ENCODE results near the gene GNGT1.

Gene GNGT1

DNA sequence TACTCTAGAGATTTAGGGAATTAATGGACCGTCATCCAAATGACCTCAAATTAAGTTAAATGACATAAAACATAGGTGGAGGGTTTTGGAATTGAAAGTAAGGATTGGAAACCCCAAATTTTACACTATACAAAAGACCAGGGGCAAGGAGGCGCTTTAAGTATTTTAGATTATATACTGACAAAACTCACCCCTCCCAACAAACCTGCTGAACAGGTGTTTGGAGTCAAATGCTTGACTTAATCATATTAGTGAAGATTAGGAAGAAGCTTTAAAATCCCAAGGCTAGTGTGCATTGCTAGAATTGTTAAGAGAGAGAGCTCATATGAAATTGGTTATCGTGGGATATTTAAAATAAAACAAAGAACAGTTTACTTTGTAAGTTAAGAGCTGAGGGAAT lies at the start of gene GNGT1:
GNGT1 (plus strand) TSS at position 301 of the 400 bp plus-strand sequence. CDS start 180 bp downstream, outside the sequence.
- no peak for DNase-seq

- DNase-seq = no peak
These were observed 47.5 kb upstream of the GNGT1 start for GRCh38 chr7:93858857-93859256.

DNA sequence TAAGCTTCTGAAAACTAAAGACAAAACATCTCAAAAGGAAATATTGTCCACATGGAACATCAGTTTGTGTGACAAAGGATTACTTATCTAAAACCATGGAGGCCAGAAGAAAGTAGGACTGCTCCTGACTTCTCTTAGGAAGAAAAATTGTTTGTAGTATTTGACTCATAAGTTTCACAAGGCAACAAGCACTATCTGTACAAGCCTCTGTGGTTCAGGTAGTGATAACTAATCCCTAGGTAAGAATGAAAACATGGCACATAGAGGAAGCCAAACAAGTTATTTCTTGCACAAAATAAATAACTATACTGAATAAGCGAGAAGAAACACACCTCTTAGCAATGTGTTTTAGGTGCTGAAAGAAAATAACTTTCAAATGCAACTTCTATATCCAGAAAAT lies 46.1 kb upstream of the GNGT1 start:
- DNase-seq = no peak

- DNase-seq = no peak
These were observed 44.9 kb upstream of the GNGT1 start for GRCh38 chr7:93861325-93861949.

GRCh38 chr7:93862651-93863050 lies 43.7 kb upstream of the GNGT1 start:
- DNase-seq = no peak

GRCh38 chr7:93866886-93867285 lies 39.5 kb upstream of the GNGT1 start:
- DNase-seq = no peak

- no peak for DNase-seq
These were observed 32.3 kb upstream of the GNGT1 start for GRCh38 chr7:93873998-93874574.

DNA sequence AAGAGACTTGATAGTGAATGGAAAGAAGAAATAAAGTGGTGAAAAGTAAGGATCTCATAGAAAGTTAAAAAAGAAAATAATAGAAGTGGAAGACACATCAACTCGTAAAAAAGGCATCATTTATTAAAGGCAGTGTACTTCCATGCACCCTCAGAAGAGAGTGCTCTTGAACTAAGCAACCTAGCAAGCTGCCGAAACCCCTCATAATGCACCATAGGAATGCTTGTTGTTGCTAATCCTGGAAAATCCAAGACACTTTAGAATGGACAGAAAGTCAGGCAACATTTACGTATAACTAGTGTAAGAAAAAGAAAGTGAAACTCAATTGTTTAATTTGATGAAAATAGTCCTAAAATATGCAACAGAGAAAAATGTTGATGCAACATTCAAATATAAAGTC lies 28.6 kb upstream of the GNGT1 start:
- no peak for DNase-seq

DNA sequence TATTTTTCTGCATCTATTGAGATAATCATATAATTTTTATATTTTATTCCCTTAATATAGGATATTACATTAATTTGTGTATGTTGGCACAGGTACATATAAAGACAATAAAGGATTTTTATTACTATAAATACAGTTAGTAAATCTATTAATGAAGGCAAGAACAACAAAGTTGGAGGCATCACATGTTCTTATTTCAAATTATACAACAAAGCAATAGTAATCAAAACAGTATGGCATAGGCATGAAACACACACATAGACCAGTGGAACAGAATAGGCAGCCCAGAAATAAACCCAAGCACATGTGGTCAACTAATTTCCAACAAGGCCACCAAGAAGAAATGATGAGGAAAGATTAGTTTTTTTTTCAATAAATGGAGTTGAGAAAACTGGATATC lies 27.0 kb upstream of the GNGT1 start:
- DNase-seq = no peak

- DNase-seq = no peak
These were observed 23.9 kb upstream of the GNGT1 start for GRCh38 chr7:93882468-93882867.

DNA sequence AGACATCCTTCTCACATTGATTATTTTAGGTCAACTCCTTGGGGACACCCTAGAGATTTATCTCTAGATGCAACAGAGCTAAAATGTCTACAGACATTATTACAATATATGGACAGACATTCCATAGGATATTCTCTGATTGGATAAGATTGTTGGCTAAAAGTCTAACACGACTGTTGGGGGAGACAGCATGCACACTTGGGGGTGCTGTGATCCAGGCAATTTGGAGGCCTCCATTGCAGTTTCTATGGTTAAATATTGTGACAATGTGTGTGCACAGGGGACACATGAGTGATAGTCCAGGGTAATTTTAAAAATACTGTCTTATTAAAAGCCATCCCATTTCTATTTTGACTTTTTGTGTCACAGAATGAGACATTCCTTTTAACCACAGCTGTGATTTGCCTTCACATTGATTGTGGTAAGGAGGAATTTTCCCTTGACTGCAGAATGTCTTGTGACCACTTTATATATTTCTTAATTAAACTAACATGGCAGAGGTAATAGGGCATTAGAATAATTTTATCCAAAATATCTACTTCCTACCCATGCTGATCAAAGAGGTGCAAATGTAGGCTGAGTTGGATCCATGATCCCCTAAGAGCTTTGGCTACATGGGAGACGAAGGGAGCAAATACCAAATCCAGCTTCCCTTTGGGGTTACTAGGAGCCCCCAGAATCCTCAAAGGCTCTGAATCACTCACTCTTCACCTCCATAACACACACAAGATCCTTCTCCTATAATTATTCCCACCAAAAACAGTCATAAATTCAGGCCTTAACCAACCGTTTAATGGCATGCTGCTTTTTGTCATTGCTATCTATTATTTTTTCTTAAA lies 23.1 kb upstream of the GNGT1 start:
- DNase-seq = no peak

- no peak for DNase-seq
These were observed 22.4 kb upstream of the GNGT1 start for GRCh38 chr7:93883917-93884345.

DNA sequence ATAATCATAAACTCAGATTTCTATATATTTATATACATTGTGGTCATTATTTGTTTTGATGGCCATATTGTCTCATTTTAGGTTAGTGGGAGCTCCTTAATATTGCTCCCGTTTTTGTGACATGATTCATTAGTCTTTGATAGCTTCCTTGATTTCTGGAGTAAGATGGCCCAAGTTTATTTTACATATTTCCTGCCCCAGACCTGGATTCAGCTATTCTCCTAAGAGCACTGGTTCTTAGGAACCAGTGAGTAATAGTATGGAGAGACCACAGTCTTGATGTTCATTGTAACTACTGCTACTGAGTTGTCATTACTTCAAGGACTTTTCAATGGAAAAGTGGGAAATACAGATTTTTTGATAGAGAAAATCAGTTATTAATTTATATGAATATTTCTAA lies 21.8 kb upstream of the GNGT1 start:
- DNase-seq = no peak

- no peak for DNase-seq
These were observed 17.1 kb upstream of the GNGT1 start for GRCh38 chr7:93889261-93889660.

- DNase-seq = no peak
These were observed 16.3 kb upstream of the GNGT1 start for GRCh38 chr7:93890041-93890463.

- no peak for DNase-seq
These were observed 15.8 kb upstream of the GNGT1 start, which contains the start of gene TFPI2 for GRCh38 chr7:93890464-93891068. Gene TFPI2, minus strand, starts transcription at chr7:93890753. Its CDS starts 75 bp downstream, at chr7:93890678.

DNA sequence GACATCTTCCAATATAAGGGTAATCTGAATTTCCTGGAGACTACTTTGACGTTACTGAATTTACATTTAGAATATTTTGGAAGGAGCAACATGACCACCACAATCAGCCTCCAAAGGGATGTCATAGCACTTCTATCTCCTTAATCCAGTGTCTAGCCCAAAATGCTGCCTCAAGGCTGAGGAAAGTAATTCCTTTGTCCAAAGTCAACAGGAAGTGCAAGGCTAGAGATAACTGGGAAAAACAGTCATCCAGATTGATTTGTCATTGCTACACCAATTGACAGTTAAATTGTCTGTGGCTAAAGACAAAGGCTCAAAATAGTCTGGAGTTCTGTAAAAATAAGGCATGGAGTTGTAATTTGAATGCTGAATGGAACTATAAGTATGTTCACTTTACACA lies 11.9 kb upstream of the GNGT1 start:
- DNase-seq = no peak

DNA sequence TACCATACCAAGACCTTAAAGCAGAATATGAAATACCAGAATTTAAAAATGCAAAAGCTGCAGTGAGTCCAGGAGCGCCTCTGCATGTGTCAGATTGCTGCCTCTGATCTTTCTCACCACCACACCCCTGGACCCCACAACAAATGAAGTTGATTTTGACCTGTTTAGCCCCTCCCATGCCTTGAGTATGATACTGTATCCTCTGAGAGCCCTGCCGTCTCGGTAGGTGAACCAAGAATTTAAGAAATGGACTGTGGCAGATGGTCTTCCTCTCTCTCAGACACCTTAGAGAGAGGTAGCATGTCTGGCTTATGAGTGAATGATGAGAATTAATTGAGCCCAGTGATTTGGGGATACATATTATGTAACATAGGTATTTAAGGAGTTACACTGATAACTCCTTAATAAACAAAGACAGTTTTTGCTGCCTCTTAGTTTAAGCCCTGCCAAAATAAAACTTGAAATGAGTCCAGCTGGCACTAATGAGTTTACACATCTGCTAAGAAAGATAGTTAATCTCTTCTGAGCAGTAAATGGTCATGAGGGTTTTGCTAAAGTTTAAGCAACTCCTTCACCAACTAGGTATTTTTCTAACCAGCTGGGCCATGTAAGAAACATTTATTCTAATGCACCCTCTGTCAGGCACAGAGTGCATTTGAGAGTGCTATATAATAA lies 11.3 kb upstream of the GNGT1 start:
- DNase-seq = no peak

DNA sequence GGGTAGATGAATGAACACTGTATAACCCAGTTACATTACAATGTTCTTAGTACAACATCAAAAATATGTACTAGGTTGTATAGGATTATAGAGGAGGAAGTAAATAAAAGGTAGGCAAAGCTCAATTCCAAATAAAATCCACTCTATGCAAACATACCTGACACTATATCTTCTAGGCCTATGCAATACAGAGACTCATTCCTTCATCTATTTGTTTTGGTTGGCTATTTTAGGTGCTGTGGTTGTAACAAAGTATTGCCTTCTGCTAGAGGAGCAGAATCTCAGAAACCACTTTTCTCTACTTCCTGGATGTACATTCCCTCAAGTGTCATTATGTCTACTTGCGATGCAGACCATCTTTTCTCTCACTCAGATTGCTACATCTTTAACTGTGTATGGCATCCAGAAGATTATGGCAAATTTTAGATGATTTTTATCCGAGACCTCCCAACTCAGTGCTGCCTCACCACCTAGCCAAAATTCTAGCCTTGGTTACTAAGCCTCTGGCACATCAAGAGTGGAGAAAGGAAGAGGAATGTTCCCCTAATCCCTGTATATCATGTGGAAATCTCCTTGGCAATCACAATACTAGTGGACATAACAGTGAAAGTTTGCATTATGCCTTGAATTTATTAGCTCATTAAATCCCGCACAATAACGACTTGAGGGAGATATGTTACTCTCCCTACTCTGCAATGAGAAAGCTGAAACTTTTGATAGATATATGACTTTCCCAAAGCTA lies 10.3 kb upstream of the GNGT1 start:
- no peak for DNase-seq

DNA sequence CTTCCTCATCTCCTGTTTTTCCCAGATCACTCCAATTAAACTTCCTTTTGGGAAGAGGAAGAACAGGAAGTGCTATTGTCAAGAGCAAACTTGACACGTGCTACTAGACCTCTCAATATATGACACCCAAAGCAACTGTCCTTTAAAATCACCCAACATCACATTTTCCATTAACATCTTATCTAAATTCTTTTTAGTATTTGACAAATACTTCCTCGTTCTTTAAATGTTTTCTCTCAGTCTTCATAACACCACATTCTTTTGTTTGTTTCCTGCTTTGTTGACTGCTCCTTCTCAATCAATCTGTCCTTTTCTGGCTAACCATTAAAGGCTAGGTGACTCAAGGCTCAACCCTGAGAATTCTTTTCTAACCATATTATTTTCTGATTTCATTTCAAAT lies 8.7 kb upstream of the GNGT1 start:
- DNase-seq = no peak

DNA sequence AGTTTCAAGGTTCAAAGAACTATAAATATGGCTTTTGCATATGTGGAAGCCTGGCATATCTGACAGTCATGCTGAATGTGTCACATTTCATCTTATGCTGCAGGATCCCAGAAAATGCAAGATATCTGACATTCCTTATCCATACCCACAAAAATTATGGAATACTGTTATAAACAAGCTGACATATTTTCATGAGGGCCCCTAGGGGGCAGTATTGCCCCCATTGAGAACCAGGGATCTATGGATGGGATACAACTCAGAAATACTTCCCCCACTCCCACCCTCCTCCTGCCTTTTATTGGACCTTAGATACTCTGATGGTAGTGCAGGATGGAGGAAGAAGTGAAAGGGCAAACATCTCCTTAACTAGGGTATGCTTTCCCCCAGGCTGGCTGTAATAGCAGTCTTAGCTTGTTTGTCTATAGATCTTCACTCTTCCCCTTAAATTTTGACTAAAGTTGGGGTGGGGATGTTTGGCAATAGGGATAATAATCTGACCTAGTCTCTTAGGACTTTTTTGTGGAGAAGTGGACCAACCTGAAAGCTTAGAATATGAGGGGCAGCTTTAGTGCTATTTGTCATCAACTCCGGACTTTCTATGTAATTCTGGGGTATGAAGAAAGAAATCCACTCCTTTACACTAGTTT lies 3.5 kb upstream of the GNGT1 start:
- no peak for DNase-seq
